ENCODE measurements around the gene TTLL5. TPM values are rescaled to one million over a fixed set of nuclear protein-coding genes. Genes with fewer than 3 reads are reported as not detected.

The TTLL5 gene
- total and polyA plus RNA-seq, 2 of the 13 experiments (the other 11 are each of a cell fraction or from before 2014, with no cell fraction given), result 11.8 to 18.8 TPM

DNA sequence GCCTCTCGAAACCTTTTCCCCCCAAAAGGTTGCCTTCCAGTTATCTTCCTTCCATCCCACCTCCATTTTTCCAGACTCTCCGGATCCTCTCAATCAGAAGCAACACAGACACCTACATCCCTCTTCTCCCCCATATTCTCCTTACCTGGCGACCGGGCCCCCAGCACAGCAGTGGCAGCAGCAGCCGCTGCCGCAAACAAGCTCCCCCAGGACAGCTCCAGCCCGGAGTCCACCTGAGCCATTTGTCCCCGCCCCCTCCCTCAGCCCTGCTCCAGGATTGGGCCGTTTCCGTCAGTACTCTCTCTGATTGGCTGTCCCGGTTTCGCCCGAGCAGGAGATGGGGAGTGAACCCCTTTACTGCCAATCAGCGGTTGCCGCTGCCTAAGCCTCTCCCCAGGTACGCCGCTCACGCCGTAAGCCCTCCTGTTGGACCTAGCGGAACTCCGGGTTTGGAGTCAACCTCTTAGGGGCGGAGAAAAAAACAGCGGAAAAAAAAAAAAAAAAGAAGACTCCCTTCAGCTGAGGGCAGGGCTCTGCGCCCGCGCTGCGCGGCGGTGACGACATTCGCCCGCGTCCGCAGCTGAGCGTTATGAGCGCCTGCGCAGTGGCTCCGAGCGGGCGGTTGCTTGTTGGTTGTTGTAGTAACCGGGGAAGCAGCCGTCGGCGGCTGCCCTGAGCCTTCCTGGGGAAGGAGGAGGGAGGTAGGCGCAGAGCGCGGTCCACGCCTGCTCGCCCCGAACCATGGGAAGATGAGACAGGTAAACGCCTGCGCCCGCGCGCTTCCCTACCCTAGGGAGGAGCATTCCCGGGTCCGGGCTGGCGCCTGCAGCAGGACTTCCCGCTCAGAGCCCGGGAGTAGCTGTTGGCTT lies at the start of gene TTLL5, which contains the start of gene ERG28 (continued):
- TF ChIP-seq ELF4 (CRISPR knock-in tag; IDR thresholded peaks at IDR 0.05; ENCODE audit: borderline replicate concordance) (no peak; the same call in 1 of the 2 replicates), ARNTL (CRISPR knock-in tag; IDR thresholded peaks at IDR 0.05) (peak; percentile 60; the same call in 1 of the 2 replicates), CEBPB (IDR thresholded peaks at IDR 0.05; ENCODE audit: borderline replicate concordance, low read depth, low read length) (peak; percentile 37; the same call in 1 of the 2 replicates), SAP130 (CRISPR knock-in tag; IDR thresholded peaks at IDR 0.05; ENCODE audit: low read depth) (peak; percentile 92), ZSCAN31 (CRISPR knock-in tag; IDR thresholded peaks at IDR 0.05; ENCODE audit: low read depth) (0 out of 2 replicates have a peak, but pooled peaks have one; percentile 15), ZNF572 (CRISPR knock-in tag; IDR thresholded peaks at IDR 0.05) (no peak), POLR2AphosphoS2 (IDR thresholded peaks at IDR 0.05; ENCODE audit: low read depth, low read length) (no peak), MED13 (CRISPR knock-in tag; IDR thresholded peaks at IDR 0.05) (no peak), ASH2L (IDR thresholded peaks at IDR 0.05; ENCODE audit: insufficient read length, low read depth, low read length) (peak; percentile 82), RFX3 (CRISPR knock-in tag; IDR thresholded peaks at IDR 0.05) (peak; percentile 78)

DNA sequence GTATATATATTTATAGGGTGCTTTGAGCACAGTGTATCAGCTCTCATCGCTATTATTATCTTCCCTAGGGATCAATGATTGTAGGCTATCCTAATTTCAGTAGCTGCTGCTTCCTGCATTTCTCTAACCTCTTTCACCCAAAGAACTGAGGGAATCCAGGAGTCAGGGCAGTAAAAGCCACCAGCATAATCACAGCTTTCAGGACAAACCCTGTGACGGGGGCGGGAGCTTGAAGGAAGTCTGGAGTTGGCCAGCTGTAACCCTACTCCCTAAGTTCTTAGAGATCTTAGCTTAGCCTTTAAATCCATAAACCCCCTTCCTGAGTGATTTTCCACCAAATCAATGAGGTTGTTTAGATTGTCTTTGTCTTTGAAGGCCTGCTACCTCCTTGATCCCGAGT lies 48.9 kb upstream of the TTLL5 start:
- FAIRE-seq, result no peak
- WGBS (ENCODE audit: low lambda C conversion rate), result 96% methylated on average over 4 of the region's 4 CpGs
- H3K36me3 ChIP-seq (replicated peaks in 1 of 2; ENCODE audit: control insufficient read depth in 1 of 2, insufficient read depth in 2 of 2, low read length in 2 of 2), result peaks cover 0 to 1% of the 10 kb centered on the region in 2 experiments; a peak in 1 of 5 replicates

More for the DNA sequence above, 48.9 kb upstream of the TTLL5 start:
- Histone ChIP-seq H3K27me3 (ENCODE audit: control insufficient read depth in 1 of 2, insufficient read depth in 2 of 2, low read length in 2 of 2) (no peaks in the 10 kb centered on the region), H3K9me3 (ENCODE audit: low read length) (no peaks in the 10 kb centered on the region), H4K20me1 (ENCODE audit: insufficient read depth, low read length) (no peaks in the 10 kb centered on the region), H3K79me2 (ENCODE audit: insufficient read depth, low read length) (no peaks in the 10 kb centered on the region), H3K4me3 (replicated peaks in 1 of 3; ENCODE audit: insufficient read depth in 1 of 3, low read depth in 2 of 3, low read length in 3 of 3) (no peak overlapping the region), H2AFZ (ENCODE audit: low read length) (no peak overlapping the region), H3K9ac (ENCODE audit: insufficient read depth, low read depth, low read length) (no peak overlapping the region), H3K4me1 (ENCODE audit: insufficient read depth, low read length) (peaks cover 28% of the 10 kb centered on the region), H3K27ac (ENCODE audit: extremely low read length, insufficient read depth, low read length) (no peak overlapping the region), H3K4me2 (ENCODE audit: low read depth, low read length) (no peak overlapping the region)
- BruUV-seq (replicated peaks), result no TSS peak
- POLR2A ChIA-PET, result no interaction called here
- in situ Hi-C loops (cut with HindIII; ENCODE audit: extremely low pct_ligation_motif_present, low pct_unique_long_range_greater_than_20kb), result no loop called here
- intact Hi-C loops (cut with micrococcal nuclease; ENCODE audit: unreplicated experiment), result no loop called here
- no peak for ATAC-seq
- TF ChIP-seq TOPORS (CRISPR knock-in tag; IDR thresholded peaks at IDR 0.05), result no peak
- TF ChIP-seq, protein P1, sequence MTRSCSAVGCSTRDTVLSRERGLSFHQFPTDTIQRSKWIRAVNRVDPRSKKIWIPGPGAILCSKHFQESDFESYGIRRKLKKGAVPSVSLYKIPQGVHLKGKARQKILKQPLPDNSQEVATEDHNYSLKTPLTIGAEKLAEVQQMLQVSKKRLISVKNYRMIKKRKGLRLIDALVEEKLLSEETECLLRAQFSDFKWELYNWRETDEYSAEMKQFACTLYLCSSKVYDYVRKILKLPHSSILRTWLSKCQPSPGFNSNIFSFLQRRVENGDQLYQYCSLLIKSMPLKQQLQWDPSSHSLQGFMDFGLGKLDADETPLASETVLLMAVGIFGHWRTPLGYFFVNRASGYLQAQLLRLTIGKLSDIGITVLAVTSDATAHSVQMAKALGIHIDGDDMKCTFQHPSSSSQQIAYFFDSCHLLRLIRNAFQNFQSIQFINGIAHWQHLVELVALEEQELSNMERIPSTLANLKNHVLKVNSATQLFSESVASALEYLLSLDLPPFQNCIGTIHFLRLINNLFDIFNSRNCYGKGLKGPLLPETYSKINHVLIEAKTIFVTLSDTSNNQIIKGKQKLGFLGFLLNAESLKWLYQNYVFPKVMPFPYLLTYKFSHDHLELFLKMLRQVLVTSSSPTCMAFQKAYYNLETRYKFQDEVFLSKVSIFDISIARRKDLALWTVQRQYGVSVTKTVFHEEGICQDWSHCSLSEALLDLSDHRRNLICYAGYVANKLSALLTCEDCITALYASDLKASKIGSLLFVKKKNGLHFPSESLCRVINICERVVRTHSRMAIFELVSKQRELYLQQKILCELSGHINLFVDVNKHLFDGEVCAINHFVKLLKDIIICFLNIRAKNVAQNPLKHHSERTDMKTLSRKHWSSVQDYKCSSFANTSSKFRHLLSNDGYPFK (CRISPR knock-in tag; IDR thresholded peaks at IDR 0.05; ENCODE audit: borderline replicate concordance), result no peak
- no peak for TF ChIP-seq BHLHE40 (IDR thresholded peaks at IDR 0.05; ENCODE audit: low read length)
- TF ChIP-seq ZKSCAN8 (CRISPR knock-in tag; IDR thresholded peaks at IDR 0.05; ENCODE audit: borderline replicate concordance), result no peak
- CTCF ChIA-PET (ENCODE audit: low intra/inter-chr PET ratio, low total read pairs), result no interaction called here
- no peak for DNase-seq (ENCODE audit: low spot score)
